Parathyroid adenoma (tissue), 2 donors: Measurements from ENCODE around the gene RFLNA.

Experiments used
- H2AFZ ChIP-seq: fragments of 300-600 bp; sonication (generic); one replicate; pipeline ENCODE4 v1.7.0; 2017; ENCODE audit warnings: antibody characterized with exemption, mild to moderate bottlenecking
- H3K27ac ChIP-seq: fragments of 300-600 bp; sonication (generic); one replicate; pipeline ENCODE4 v1.7.0; 2017
- H3K27me3 ChIP-seq: fragments of 300-600 bp; sonication (generic); one replicate; pipeline ENCODE4 v1.7.0; 2017; ENCODE audit warnings: low read length; ENCODE audit not compliant: control insufficient read depth, insufficient read depth
- H3K36me3 ChIP-seq: fragments of 300-600 bp; sonication (generic); one replicate; pipeline ENCODE4 v1.7.0; 2017; ENCODE audit warnings: low read length; ENCODE audit not compliant: control insufficient read depth, insufficient read depth
- H3K4me1 ChIP-seq: fragments of 300-600 bp; sonication (generic); one replicate; pipeline ENCODE4 v1.7.0; 2017; ENCODE audit warnings: control low read depth
- H3K4me2 ChIP-seq: fragments of 300-600 bp; sonication (generic); one replicate; pipeline ENCODE4 v1.7.0; 2017; ENCODE audit warnings: low read length
- H3K4me3 ChIP-seq: fragments of 300-600 bp; sonication (generic); one replicate; pipeline ENCODE4 v1.7.0; 2017; ENCODE audit warnings: low read depth, low read length
- H3K79me2 ChIP-seq: fragments of 300-600 bp; sonication (generic); one replicate; pipeline ENCODE4 v1.7.0; 2017; ENCODE audit warnings: control low read depth
- H3K9ac ChIP-seq: fragments of 300-600 bp; sonication (generic); one replicate; pipeline ENCODE4 v1.7.0; 2017; ENCODE audit warnings: mild to moderate bottlenecking
- H3K9me3 ChIP-seq: fragments of 300-600 bp; sonication (generic); one replicate; pipeline ENCODE4 v1.7.0; 2017; ENCODE audit warnings: low read length; ENCODE audit not compliant: control insufficient read depth
- TF ChIP-seq, protein P1 (sequence below): fragments of 300-600 bp; sonication (generic); IDR thresholded peaks from one replicate; pipeline ENCODE4 v1.7.0; 2017; ENCODE audit warnings: antibody characterized with exemption, mild to moderate bottlenecking
- donor health status: primary hyperparathyroidism.

RFLNA gene

DNA sequence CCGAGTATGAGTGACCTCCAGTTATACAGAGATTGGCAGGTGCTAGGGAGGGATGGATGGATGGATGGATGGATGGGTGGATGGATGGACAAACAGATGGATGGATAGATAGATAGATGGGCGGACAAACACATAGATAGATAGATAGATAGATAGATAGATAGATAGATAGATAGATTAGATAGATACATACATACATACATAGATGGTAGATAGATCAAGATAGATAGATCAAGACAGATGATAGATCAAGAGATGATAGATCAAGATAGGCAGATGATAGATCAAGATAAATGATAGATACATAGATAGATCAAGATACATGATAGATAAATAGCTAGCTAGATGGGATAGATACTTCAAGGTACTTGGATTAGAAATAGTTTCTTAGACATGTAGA lies 18.6 kb upstream of the RFLNA start:
- Histone ChIP-seq H3K27ac (no peak overlapping the region), H2AFZ (no peak overlapping the region), H3K4me2 (no peak overlapping the region), H3K36me3 (no peaks in the 10 kb centered on the region), H3K27me3 (no peaks in the 10 kb centered on the region), H3K4me1 (no peaks in the 10 kb centered on the region), H3K79me2 (no peaks in the 10 kb centered on the region), H3K9ac (no peak overlapping the region), H3K9me3 (no peaks in the 10 kb centered on the region), H3K4me3 (no peak overlapping the region)
- TF ChIP-seq, protein P1, sequence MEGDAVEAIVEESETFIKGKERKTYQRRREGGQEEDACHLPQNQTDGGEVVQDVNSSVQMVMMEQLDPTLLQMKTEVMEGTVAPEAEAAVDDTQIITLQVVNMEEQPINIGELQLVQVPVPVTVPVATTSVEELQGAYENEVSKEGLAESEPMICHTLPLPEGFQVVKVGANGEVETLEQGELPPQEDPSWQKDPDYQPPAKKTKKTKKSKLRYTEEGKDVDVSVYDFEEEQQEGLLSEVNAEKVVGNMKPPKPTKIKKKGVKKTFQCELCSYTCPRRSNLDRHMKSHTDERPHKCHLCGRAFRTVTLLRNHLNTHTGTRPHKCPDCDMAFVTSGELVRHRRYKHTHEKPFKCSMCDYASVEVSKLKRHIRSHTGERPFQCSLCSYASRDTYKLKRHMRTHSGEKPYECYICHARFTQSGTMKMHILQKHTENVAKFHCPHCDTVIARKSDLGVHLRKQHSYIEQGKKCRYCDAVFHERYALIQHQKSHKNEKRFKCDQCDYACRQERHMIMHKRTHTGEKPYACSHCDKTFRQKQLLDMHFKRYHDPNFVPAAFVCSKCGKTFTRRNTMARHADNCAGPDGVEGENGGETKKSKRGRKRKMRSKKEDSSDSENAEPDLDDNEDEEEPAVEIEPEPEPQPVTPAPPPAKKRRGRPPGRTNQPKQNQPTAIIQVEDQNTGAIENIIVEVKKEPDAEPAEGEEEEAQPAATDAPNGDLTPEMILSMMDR = no peak

DNA sequence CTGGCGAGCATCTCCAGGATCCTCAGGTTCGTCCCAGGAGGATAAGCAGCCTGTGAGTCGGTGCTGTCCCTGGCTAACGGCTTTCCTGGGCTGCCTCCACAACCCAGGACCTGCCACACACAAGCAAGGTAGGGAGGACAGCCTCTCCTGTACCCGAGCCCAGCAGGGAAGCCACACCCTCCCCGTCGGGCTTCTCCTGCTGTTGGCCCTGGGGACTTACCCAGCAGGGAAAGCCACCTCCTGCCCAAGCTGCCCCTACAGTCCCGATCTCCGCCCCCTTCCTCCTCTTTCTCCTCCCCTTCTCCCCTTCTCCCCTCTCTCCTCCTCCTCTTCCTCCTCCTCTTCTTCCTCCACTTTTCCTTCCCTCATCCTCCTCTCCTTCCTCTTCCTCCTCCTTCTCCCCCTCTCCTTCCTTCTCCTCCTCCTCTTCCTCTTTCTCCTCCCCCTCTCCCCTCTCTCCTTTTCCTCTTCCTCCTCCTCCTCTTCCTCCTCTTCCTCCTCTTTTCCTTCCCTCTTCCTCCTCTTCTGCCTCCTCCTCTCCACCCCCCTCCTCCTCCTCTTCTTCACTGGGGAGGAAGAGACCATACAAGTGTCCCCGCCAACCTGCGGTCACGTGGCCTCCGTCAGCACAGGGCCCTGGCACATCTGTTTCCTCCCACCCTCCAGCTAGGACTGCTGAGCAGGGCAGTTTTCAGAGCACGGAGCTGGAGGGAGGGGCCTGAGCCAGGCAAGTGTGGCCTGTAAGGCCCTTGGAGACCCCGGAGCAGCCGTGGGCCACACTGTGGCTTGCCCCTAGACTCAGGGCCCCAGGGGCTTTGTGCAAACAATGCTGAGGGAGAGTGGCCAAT lies 17.3 kb upstream of the RFLNA start:
- H3K4me1 ChIP-seq = no peaks in the 10 kb centered on the region

DNA sequence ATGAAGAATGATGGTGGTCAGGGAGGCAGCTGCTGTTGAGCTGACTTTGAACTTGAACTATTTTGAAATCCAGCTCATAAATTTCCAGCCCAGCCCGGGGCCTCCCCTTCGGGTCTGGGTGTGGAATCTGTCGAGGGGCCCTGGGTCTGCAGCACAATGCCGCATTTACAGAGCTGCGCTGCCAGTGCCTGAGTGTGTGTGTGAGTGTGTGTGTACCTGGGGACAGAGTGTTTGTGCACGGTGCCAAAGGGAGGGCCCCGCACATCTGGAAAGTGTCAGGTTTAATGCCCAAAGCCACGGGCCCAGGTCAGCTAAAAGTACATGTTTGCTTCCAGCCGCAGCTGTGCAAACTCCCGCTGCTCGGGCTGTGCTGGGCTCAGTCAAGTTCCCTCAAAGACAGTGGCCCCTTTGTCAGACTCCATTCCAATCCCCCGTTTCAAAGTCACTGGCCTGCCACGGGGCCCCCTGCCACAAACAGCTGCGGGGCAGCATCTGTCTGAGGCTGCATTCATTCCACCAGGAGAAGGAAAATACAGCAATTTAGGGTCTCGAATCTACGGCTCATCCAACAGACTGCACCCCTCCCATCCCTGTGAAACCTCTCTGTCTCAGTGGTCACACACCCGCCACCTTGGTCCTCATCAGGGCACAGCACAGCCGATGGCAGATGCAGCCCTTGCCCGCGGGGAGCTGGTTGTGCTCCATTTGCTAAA lies 16.3 kb upstream of the RFLNA start:
- Histone ChIP-seq H3K79me2 (no peaks in the 10 kb centered on the region), H2AFZ (no peak overlapping the region)

More for the DNA sequence above, 17.3 kb upstream of the RFLNA start:
- H3K9me3 ChIP-seq = no peaks in the 10 kb centered on the region
- no peak overlapping the region for H3K4me3 ChIP-seq
- H3K79me2 ChIP-seq = no peaks in the 10 kb centered on the region
- H3K27me3 ChIP-seq = no peaks in the 10 kb centered on the region
- H2AFZ ChIP-seq = no peak overlapping the region
- no peaks in the 10 kb centered on the region for H3K36me3 ChIP-seq
- no peak overlapping the region for H3K27ac ChIP-seq
- no peak overlapping the region for H3K4me2 ChIP-seq
- TF ChIP-seq, protein P1 = no peak
- H3K9ac ChIP-seq = no peak overlapping the region

GRCh38 chr12:124279315-124279714 lies 15.6 kb upstream of the RFLNA start:
- Histone ChIP-seq H3K36me3 (no peaks in the 10 kb centered on the region), H3K27ac (no peak overlapping the region), H3K9me3 (no peaks in the 10 kb centered on the region), H3K9ac (no peak overlapping the region), H2AFZ (no peak overlapping the region), H3K4me1 (no peaks in the 10 kb centered on the region), H3K4me2 (no peak overlapping the region), H3K4me3 (no peak overlapping the region), H3K79me2 (no peaks in the 10 kb centered on the region), H3K27me3 (no peaks in the 10 kb centered on the region)
- TF ChIP-seq, protein P1 = no peak

More for the DNA sequence above, 16.3 kb upstream of the RFLNA start:
- H3K9ac ChIP-seq = no peak overlapping the region
- H3K4me1 ChIP-seq = no peaks in the 10 kb centered on the region
- no peaks in the 10 kb centered on the region for H3K36me3 ChIP-seq
- TF ChIP-seq, protein P1 = no peak
- no peaks in the 10 kb centered on the region for H3K9me3 ChIP-seq
- H3K27ac ChIP-seq = no peak overlapping the region
- no peaks in the 10 kb centered on the region for H3K27me3 ChIP-seq
- no peak overlapping the region for H3K4me3 ChIP-seq
- no peak overlapping the region for H3K4me2 ChIP-seq
